GM23338 (cell line): ENCODE data around the gene HPD. TPM values are rescaled to one million over a fixed set of nuclear protein-coding genes. Genes with fewer than 3 reads are reported as not detected.
A peak's percentile ranks its signal among the peaks of the same experiment; 100 is the strongest.

Experiments used
- ATAC-seq: fragments of 200-7000 bp; cut with Tn5 transposase; 3 replicates; pipeline ENCODE4 v1.9.1; 2020
- DNase-seq: peaks from one replicate; pipeline ENCODE4 v3.0.0-alpha.2; 2015; ENCODE audit warnings: low spot score
- H2AFZ ChIP-seq: fragments of 200-600 bp; sonication (generic); 2 replicates; pipeline ENCODE4 v1.8.0; 2016; ENCODE audit warnings: antibody characterized with exemption, mild to moderate bottlenecking, moderate library complexity
- H3F3A ChIP-seq: fragments of 200-600 bp; sonication (generic); replicated peaks from 2 replicates; pipeline ENCODE4 v1.8.0; 2017; ENCODE audit warnings: antibody characterized with exemption, mixed run types, low read depth
- H3K27ac ChIP-seq: fragments of 200-600 bp; sonication (generic); 2 replicates; pipeline ENCODE4 v1.6.1; 2016; ENCODE audit warnings: low read depth
- H3K27me3 ChIP-seq: fragments of 200-600 bp; sonication (generic); 2 replicates; pipeline ENCODE4 v1.8.0; 2016; ENCODE audit warnings: mild to moderate bottlenecking, mixed run types, moderate library complexity; ENCODE audit not compliant: insufficient read depth
- H3K36me3 ChIP-seq: fragments of 200-600 bp; sonication (generic); 2 replicates; pipeline ENCODE4 v1.8.0; 2016; ENCODE audit warnings: mild to moderate bottlenecking; ENCODE audit not compliant: insufficient read depth
- H3K4me1 ChIP-seq: fragments of 200-600 bp; sonication (generic); 2 replicates; pipeline ENCODE4 v1.8.0; 2016; ENCODE audit warnings: mild to moderate bottlenecking, moderate library complexity; ENCODE audit not compliant: insufficient read depth
- H3K4me2 ChIP-seq: fragments of 200-600 bp; sonication (generic); 2 replicates; pipeline ENCODE4 v1.7.1; 2017; ENCODE audit warnings: mixed run types
- H3K4me3 ChIP-seq: fragments of 200-600 bp; sonication (generic); 2 replicates; pipeline ENCODE4 v1.6.1; 2016; ENCODE audit warnings: mixed run types
- H3K79me2 ChIP-seq: fragments of 200-600 bp; sonication (generic); replicated peaks from 2 replicates; pipeline ENCODE4 v1.8.0; 2017; ENCODE audit warnings: mild to moderate bottlenecking; ENCODE audit not compliant: insufficient read depth
- H3K9me2 ChIP-seq: fragments of 200-600 bp; sonication (generic); 2 replicates; pipeline ENCODE4 v1.8.0; 2017; ENCODE audit not compliant: insufficient read depth
- H4K20me1 ChIP-seq: fragments of 200-600 bp; sonication (generic); replicated peaks from 2 replicates; pipeline ENCODE4 v1.8.0; 2017; ENCODE audit warnings: mild to moderate bottlenecking; ENCODE audit not compliant: insufficient read depth
- H3K27ac Mint-ChIP-seq: 2 replicates; pipeline ENCODE4 v1.8.0; 2020; ENCODE audit warnings: inconsistent platforms, mild to moderate bottlenecking, moderate library complexity, mixed read lengths
- H3K27me3 Mint-ChIP-seq: 3 replicates; pipeline ENCODE4 v1.8.0; 2022; ENCODE audit warnings: low read depth, mild to moderate bottlenecking, moderate library complexity, mixed read lengths, inconsistent platforms; ENCODE audit not compliant: insufficient read depth, poor library complexity
- H3K36me3 Mint-ChIP-seq: 3 replicates; pipeline ENCODE4 v1.8.0; 2021; ENCODE audit warnings: low read depth, mild to moderate bottlenecking, inconsistent platforms, moderate library complexity, mixed read lengths
- H3K4me1 Mint-ChIP-seq: 3 replicates; pipeline ENCODE4 v1.8.0; 2020; ENCODE audit warnings: mild to moderate bottlenecking, inconsistent platforms, mixed read lengths
- H3K4me3 Mint-ChIP-seq: 3 replicates; pipeline ENCODE4 v1.8.0; 2021; ENCODE audit warnings: moderate library complexity, mild to moderate bottlenecking, inconsistent platforms, mixed read lengths
- H3K9me3 Mint-ChIP-seq: 3 replicates; pipeline ENCODE4 v1.8.0; 2020; ENCODE audit warnings: moderate library complexity, mild to moderate bottlenecking, inconsistent platforms, mixed read lengths
- EZH2phosphoT487 ChIP-seq: fragments of 200-600 bp; sonication (generic); IDR thresholded peaks from one replicate; pipeline ENCODE4 v1.8.1; 2018; ENCODE audit warnings: antibody characterized with exemption; ENCODE audit not compliant: unreplicated experiment
- NANOG ChIP-seq: IDR thresholded peaks from 2 replicates; pipeline ENCODE4 v1.6.1; 2016; ENCODE audit warnings: antibody characterized with exemption, borderline replicate concordance
- POLR2AphosphoS5 ChIP-seq: IDR thresholded peaks from 2 replicates; pipeline ENCODE4 v1.6.1; 2016; ENCODE audit warnings: antibody characterized with exemption, low read depth
- polyA plus RNA-seq: library from polyadenylated mRNA; unstranded; fragments of >200 nt; fragmentation: Nextera tagmentation; extraction: Ambion mirVana; gene quantifications from 2 replicates; pipeline ENCODE4 v1.2.1, GENCODE V29; 2016
- total RNA-seq: library from RNA; depleted of rRNA; stranded (reverse); fragments of >200 nt; shearing (Covaris generic); gene quantifications from 2 replicates; pipeline ENCODE4 v1.2.3, GENCODE V29; 2014
- TF ChIP-seq, protein P1 (sequence below): fragments of 250-450 bp; sonication (Bioruptor Pico); IDR thresholded peaks from 2 replicates; pipeline ENCODE4 v1.5.0; 2020; ENCODE audit warnings: mild to moderate bottlenecking, moderate library complexity
- TF ChIP-seq, protein P2 (sequence below), 2 experiments: fragments of 200-600 bp in 1 of 2; sonication (generic) in 1 of 2; conservative IDR thresholded peaks; 2 replicates each; pipeline versions ENCODE4 v1.5.1 to v1.6.1; 2016 to 2017; ENCODE audit warnings: antibody characterized with exemption in 2 of 2, low read depth in 2 of 2, mild to moderate bottlenecking in 2 of 2, moderate library complexity in 1 of 2

HPD gene
- total and polyA plus RNA-seq, 2 experiments from 2014 or later: not detected

DNA sequence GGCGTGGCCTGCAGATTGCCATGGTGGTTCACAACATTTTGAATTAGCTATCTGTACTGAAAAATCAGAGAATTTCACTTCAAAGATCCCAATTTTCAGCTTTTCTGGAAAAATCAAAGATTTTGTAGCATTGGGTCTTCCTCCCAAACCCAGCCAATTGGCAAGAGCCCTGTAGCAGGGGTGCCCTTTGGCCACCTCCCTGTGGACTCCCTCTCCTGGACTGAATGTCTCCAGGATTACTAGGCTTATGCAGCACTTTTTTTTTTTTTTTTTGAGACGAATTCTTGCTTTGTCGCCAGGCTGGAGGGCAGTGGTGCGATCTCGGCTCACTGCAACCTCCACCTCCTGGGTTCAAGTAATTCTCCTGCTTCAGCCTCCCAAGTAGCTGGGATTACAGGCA is 39.6 kb upstream of the HPD start (continued):
- TF ChIP-seq, protein P1, sequence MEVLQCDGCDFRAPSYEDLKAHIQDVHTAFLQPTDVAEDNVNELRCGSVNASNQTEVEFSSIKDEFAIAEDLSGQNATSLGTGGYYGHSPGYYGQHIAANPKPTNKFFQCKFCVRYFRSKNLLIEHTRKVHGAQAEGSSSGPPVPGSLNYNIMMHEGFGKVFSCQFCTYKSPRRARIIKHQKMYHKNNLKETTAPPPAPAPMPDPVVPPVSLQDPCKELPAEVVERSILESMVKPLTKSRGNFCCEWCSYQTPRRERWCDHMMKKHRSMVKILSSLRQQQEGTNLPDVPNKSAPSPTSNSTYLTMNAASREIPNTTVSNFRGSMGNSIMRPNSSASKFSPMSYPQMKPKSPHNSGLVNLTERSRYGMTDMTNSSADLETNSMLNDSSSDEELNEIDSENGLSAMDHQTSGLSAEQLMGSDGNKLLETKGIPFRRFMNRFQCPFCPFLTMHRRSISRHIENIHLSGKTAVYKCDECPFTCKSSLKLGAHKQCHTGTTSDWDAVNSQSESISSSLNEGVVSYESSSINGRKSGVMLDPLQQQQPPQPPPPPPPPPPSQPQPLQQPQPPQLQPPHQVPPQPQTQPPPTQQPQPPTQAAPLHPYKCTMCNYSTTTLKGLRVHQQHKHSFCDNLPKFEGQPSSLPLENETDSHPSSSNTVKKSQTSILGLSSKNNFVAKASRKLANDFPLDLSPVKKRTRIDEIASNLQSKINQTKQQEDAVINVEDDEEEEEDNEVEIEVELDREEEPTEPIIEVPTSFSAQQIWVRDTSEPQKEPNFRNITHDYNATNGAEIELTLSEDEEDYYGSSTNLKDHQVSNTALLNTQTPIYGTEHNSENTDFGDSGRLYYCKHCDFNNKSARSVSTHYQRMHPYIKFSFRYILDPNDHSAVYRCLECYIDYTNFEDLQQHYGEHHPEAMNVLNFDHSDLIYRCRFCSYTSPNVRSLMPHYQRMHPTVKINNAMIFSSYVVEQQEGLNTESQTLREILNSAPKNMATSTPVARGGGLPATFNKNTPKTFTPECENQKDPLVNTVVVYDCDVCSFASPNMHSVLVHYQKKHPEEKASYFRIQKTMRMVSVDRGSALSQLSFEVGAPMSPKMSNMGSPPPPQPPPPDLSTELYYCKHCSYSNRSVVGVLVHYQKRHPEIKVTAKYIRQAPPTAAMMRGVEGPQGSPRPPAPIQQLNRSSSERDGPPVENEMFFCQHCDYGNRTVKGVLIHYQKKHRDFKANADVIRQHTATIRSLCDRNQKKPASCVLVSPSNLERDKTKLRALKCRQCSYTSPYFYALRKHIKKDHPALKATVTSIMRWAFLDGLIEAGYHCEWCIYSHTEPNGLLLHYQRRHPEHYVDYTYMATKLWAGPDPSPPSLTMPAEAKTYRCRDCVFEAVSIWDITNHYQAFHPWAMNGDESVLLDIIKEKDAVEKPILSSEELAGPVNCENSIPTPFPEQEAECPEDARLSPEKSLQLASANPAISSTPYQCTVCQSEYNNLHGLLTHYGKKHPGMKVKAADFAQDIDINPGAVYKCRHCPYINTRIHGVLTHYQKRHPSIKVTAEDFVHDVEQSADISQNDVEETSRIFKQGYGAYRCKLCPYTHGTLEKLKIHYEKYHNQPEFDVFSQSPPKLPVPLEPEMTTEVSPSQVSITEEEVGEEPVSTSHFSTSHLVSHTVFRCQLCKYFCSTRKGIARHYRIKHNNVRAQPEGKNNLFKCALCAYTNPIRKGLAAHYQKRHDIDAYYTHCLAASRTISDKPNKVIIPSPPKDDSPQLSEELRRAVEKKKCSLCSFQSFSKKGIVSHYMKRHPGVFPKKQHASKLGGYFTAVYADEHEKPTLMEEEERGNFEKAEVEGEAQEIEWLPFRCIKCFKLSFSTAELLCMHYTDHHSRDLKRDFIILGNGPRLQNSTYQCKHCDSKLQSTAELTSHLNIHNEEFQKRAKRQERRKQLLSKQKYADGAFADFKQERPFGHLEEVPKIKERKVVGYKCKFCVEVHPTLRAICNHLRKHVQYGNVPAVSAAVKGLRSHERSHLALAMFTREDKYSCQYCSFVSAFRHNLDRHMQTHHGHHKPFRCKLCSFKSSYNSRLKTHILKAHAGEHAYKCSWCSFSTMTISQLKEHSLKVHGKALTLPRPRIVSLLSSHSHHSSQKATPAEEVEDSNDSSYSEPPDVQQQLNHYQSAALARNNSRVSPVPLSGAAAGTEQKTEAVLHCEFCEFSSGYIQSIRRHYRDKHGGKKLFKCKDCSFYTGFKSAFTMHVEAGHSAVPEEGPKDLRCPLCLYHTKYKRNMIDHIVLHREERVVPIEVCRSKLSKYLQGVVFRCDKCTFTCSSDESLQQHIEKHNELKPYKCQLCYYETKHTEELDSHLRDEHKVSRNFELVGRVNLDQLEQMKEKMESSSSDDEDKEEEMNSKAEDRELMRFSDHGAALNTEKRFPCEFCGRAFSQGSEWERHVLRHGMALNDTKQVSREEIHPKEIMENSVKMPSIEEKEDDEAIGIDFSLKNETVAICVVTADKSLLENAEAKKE: no peak
- TF ChIP-seq, protein P2, sequence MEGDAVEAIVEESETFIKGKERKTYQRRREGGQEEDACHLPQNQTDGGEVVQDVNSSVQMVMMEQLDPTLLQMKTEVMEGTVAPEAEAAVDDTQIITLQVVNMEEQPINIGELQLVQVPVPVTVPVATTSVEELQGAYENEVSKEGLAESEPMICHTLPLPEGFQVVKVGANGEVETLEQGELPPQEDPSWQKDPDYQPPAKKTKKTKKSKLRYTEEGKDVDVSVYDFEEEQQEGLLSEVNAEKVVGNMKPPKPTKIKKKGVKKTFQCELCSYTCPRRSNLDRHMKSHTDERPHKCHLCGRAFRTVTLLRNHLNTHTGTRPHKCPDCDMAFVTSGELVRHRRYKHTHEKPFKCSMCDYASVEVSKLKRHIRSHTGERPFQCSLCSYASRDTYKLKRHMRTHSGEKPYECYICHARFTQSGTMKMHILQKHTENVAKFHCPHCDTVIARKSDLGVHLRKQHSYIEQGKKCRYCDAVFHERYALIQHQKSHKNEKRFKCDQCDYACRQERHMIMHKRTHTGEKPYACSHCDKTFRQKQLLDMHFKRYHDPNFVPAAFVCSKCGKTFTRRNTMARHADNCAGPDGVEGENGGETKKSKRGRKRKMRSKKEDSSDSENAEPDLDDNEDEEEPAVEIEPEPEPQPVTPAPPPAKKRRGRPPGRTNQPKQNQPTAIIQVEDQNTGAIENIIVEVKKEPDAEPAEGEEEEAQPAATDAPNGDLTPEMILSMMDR (conservative IDR thresholded peaks at IDR 0.05; ENCODE audit: low read depth in 2 of 2): no peak
- TF ChIP-seq POLR2AphosphoS5: no peak

DNA sequence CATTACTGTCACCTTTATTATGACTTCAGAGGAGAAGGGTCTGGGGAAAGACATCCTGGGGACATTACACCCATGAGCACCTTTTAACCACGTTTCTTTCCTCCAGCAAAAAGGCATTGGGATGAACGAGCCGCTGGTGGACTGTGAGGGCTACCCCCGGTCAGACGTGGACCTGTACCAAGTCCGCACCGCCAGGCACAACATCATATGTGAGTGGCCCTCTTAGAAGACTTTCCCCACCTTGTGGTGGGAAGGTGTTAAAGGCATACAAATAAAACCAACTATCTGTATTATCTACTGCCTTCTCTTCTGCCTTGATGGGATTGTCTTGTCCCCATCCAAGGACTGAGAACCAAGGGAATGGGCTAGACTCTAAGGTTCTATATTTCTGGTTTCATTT is 36.0 kb upstream of the HPD start:
- TF ChIP-seq POLR2AphosphoS5: no peak
- TF ChIP-seq NANOG: no peak
- TF ChIP-seq, protein P2 (conservative IDR thresholded peaks at IDR 0.05; ENCODE audit: low read depth in 2 of 2): peak; percentile 52 to 65
- TF ChIP-seq EZH2phosphoT487: no peak
- H3K27me3 Mint-ChIP-seq: peaks cover 10% of the 10 kb centered on the region
- no peaks in the 10 kb centered on the region for H3K9me3 Mint-ChIP-seq
- peaks cover 4% of the 10 kb centered on the region for H3F3A ChIP-seq
- peaks cover 15% of the 10 kb centered on the region for H3K4me1 Mint-ChIP-seq
- H3K27me3 ChIP-seq: peaks cover 9% of the 10 kb centered on the region
- H3K4me3 Mint-ChIP-seq: no peak overlapping the region
- no peak overlapping the region for H3K27ac Mint-ChIP-seq
- ATAC-seq (peak; percentile 88), DNase-seq (peak; percentile 73)
- peaks cover 7% of the 10 kb centered on the region; the same call in 1 of the 2 replicates for H3K36me3 ChIP-seq
- H3K4me1 ChIP-seq: peaks cover 14% of the 10 kb centered on the region; the same call in 1 of the 2 replicates
- peaks cover 30% of the 10 kb centered on the region for H4K20me1 ChIP-seq
- no peak overlapping the region for H3K4me2 ChIP-seq
- H3K79me2 ChIP-seq: peaks cover 8% of the 10 kb centered on the region; the same call in 1 of the 2 replicates
- no peak overlapping the region for H2AFZ ChIP-seq
- H3K4me3 ChIP-seq: no peak overlapping the region
- no peaks in the 10 kb centered on the region for H3K9me2 ChIP-seq
- peaks cover 19% of the 10 kb centered on the region for H3K36me3 Mint-ChIP-seq
- no peak overlapping the region for H3K27ac ChIP-seq
